SKM-1 (cell line): ENCODE data around the gene USP11.
A peak's percentile ranks its signal among the peaks of the same experiment; 100 is the strongest.

ENCODE experiments used
- DNase-seq: peaks from one replicate; lab custom pipeline; 2025; ENCODE audit not compliant: unreplicated experiment; lab: John Stamatoyannopoulos, UW

The USP11 gene

DNA sequence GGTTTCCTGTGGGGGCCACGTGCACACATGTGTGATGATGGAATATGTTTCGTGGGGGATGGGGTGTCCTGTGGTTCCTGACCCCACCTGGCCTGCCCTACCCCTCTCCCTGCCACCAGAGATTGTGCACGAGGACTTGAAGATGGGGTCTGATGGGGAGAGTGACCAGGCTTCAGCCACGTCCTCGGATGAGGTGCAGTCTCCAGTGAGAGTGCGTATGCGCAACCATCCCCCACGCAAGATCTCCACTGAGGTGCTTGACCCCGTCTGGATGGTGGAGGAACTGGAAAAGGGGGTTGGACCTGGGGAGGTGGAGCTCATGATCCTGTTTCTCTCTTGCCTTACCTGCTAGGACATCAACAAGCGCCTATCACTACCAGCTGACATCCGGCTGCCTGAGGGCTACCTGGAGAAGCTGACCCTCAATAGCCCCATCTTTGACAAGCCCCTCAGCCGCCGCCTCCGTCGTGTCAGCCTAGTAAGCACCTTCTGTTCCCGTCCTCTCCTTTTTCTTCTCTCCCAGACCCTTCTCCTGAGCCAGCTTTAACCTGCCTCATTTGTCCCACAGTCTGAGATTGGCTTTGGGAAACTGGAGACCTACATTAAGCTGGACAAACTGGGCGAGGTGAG is 8.4 kb upstream of the USP11 start:
- DNase-seq, result no peak

GRCh38 chrX:47224896-47225290 is 7.9 kb upstream of the USP11 start:
- DNase-seq, result no peak

GRCh38 chrX:47226071-47226470 is 6.7 kb upstream of the USP11 start:
- DNase-seq, result no peak

DNA sequence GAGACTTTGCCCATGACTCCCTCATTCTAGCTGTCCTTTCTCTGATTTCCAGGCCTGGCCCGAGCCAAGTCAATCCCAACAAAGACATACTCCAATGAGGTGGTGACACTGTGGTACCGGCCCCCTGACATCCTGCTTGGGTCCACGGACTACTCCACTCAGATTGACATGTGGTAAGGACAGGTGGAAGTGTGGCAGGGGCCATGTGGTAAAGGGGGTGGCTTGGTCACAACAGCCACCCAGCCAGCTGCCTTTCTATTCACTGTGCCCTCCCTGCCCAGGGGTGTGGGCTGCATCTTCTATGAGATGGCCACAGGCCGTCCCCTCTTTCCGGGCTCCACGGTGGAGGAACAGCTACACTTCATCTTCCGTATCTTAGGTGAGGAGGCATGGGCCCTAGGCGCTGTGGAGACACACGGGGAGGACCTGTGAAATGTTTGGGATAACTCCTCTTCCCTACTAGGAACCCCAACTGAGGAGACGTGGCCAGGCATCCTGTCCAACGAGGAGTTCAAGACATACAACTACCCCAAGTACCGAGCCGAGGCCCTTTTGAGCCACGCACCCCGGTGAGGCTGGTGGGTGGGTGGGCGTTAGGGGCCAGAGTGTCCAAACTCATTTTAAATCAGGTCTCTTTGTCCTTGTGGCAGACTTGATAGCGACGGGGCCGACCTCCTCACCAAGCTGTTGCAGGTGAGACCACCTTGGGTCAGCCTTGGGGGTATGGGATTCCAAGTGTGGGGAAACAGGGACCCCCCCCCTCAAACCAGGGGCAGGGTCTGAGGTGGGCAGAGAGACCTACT is 6.1 kb upstream of the USP11 start:
- no peak for DNase-seq

GRCh38 chrX:47227334-47227583 is 5.5 kb upstream of the USP11 start:
- DNase-seq, result no peak

DNA sequence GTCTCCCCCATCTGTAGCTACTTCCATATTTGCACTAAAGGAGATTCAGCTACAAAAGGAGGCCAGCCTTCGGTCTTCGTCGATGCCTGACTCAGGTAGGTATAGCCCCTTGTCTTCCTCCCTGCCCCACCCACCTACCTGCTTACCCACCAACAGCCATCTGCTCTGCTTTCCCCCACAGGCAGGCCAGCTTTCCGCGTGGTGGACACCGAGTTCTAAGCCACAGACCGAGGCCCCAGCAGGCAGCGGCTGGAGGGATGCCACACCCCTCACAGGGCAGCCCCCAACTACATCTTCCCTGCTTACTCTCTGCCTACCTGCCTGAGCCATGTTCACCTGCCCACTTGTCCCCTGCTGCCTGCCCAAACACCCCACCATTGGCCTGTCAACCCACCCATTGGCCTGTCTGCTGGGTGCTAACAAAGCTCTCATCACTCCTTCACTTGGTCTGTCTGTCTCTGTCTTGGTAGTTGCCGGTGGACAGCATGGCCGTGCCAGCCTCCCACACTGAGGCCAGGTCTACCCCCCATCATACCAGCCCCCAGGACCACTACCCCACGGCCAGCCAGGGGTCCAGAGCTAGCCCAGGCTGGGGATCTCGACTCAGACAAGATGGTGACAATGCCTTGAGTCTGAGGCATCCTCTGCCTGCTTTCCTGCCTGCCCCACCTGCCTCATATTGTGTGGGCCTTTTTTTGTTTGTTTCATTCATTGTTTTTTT is 4.1 kb upstream of the USP11 start:
- DNase-seq, result no peak

GRCh38 chrX:47229427-47229826 is 3.4 kb upstream of the USP11 start:
- DNase-seq, result no peak

DNA sequence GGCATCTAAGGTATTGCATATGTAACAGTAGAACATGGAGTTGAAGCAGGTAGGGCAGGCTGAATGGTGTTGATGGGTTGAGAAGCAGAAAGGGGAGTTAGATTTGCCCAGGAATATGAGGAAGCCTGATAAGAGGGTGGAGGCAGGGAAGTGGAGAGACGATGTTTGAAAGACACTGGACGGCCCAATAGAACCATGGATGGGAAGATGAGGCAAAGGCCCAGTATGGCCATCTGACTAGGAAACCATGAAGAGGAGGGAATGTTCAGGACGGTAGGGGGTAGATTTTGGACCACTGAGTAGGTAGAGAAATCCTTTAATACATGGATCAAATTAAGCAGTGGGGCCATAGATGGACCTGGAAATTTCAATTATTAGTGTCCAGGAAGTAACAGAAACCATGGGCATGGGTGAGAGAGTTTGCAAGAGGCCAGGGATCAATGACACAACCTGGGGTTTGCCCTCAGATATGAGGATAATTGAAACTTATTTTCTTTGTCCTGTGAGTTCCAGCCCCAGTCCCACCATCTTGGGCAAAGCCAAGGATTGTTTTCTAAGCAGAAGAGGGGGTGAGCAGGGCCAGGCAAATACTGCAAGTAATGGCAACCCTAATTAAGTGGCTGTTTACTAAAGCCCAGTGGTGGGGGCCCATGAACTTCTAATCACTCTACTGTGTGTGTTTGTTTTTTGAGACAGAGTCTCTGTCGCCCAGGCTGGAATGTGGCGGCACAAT is 2.5 kb upstream of the USP11 start:
- no peak for DNase-seq

DNA sequence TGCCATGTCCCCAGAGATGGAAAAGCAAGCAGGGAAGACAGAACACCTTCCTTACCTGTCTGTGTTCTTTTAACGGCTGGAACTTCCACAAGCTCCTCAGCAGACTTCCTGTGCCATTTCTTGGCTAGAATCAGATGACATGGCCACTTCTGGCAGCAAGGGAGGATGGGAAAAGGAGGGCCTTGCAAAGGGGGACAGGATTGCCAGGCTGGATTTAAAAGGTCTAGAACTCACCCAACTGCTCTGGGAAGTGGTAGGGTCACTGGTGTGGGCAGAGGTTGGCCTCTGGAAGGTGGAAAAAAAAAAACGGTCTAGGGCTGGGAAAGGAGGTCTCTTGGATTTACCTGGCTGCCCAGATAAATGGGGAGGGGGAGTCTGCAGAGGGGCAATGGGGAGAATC is 1.6 kb upstream of the USP11 start:
- DNase-seq, result no peak

GRCh38 chrX:47232197-47232802 is 509 bp upstream of the USP11 start:
- DNase-seq, result no peak

GRCh38 chrX:47233333-47234113 is 714 bp downstream of the USP11 start:
- peak; percentile 81 for DNase-seq

- DNase-seq, result no peak
Observed at GRCh38 chrX:47234583-47234982, 1.8 kb downstream of the USP11 start.

DNA sequence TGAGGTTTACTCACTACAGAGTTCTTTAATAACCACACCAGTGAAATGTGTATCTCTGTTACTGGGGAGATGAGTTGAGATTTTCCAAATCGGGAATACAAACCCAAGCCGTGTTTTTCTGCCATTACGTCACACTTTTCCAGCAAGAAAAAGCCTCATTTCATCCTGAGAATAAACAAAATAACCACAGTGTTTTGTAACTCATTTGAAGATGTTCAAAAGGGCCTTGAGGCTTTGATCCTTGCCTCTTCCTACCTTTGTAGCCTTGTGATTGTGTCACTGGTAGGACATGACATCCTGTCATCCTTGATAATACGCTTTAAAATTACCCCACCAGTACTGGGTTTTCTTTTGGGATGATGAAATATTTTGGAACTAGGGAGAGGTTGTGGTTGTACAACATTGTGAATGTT is 2.9 kb downstream of the USP11 start:
- no peak for DNase-seq

DNA sequence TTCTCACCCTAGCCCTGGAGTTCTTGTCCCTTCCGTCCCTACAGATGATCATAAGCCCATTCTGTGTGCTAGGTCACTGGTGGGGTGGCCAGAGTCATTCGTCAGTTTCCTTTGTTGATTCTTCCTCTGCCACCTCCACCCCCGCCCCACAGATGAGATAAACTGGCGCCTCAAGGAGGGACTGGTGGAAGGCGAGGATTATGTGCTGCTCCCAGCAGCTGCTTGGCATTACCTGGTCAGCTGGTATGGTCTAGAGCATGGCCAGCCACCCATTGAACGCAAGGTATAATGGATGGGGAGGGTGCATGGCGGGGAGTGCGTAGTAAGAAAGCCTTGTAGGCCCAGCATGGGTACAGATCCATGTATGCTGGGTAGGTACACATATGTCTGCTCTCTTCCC is 6.4 kb downstream of the USP11 start:
- no peak for DNase-seq

DNA sequence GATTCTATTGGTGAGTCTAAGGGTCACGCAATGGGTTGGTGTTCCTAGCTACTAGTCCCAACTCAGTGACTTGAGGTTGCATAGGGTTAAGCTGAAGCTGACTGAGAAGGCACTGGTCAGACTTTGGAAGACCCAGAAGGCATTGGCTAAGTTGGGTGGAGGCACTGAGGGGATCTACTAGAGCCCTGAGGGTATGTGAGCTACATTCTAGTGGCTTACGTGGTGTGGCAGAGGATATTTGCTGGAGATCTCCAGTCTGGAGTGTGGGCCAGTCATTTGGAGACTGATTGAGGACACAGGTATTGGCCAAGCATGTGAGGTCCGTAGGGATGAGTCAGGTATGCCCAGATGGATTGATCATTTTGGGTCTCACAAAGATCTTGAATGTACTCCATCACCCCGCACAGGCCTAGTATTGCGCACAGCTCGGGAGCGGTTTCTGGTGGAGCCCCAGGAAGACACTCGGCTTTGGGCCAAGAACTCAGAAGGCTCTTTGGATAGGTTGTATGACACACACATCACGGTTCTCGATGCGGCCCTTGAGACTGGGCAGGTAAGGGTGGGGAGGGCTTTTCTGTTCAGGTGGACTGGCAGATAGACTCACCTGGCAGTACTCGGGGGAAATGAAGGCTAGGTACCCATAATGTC is 7.2 kb downstream of the USP11 start:
- no peak for DNase-seq

DNA sequence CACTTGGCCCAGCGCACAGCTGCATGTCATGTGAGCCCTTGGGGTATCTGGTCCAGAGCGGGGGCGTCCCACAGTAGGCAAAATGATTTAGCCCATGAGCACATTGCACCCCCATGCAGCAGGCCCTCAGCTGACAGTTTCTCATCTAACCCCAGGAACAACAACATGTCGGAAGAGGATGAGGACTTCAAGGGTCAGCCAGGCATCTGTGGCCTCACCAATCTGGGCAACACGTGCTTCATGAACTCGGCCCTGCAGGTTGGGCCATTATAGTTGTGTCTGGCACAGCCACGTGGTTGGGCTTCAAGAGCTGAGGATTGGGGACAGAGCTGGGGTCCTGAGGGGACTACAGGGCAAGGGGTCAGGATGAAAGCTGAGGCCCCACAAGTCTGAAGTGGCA is 7.8 kb downstream of the USP11 start:
- no peak for DNase-seq

- DNase-seq, result no peak
Observed at GRCh38 chrX:47241201-47242011, 8.6 kb downstream of the USP11 start.

GRCh38 chrX:47242321-47242720 is 9.5 kb downstream of the USP11 start:
- DNase-seq, result no peak

DNA sequence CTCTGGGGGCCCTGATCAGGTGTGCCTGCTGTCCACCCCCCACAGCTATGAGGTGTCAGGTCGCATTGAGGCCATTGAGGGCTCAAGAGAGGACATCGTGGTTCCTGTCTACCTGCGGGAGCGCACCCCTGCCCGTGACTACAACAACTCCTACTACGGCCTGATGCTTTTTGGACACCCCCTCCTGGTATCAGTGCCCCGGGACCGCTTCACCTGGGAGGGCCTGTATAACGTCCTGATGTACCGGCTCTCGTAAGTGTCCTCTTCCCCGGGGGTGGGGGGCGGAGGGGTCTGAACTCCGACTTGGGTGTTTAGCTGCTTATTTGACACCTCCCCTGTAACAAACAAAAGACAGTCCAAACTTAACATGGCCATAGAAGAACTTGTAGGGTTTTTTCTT is 10.5 kb downstream of the USP11 start:
- DNase-seq, result no peak
